ENCODE measurements around the gene TNFRSF8.

DNA sequence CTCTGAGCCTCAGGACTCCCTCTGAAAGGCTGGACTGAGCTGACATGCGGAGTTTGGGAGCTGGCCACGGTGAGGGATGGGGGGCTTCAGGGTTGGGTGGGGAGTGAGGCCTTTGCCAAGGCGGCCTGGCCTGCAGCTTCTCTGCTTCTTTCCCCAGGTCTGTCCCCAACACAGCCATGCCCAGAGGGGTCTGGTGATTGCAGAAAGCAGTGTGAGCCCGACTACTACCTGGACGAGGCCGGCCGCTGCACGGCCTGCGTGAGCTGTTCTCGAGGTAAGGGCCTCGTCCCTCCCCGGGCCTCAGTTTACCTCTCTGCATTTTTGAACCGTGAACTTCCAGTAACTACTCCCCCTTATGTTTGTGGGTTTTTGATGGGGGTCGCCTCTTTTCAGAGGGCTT, 48.6 kb downstream of the TNFRSF8 start:
- TF ChIP-seq POLR2A (IDR thresholded peaks at IDR 0.05) (no peak), POLR2AphosphoS5 (IDR thresholded peaks at IDR 0.05) (no peak)
